Measurements from ENCODE around the gene STON1. TPM values are rescaled to one million over a fixed set of nuclear protein-coding genes. Genes with fewer than 3 reads are reported as not detected.
"Not testable (repeated sequence)": the region's sequence is repeated elsewhere in the genome, so short reads cannot be mapped to it uniquely, and the experiment has no call there.

STON1 gene
- total RNA-seq, 1 donor from 2014 or later: 1.8 TPM

- DNase-seq (ENCODE audit: low read depth in 2 of 2): no peak
Measured at GRCh38 chr2:48572816-48573215, 42.9 kb downstream of the STON1 start.

GRCh38 chr2:48574353-48575287, 44.7 kb downstream of the STON1 start:
- DNase-seq (ENCODE audit: low read depth in 2 of 2): no peak

GRCh38 chr2:48578313-48578712, 48.4 kb downstream of the STON1 start:
- no peak for DNase-seq (ENCODE audit: low read depth in 2 of 2)

- no peak for DNase-seq (ENCODE audit: low read depth in 2 of 2)
Measured at GRCh38 chr2:48583961-48584360, 54.0 kb downstream of the STON1 start.

- DNase-seq (ENCODE audit: low read depth in 2 of 2): no peak
Measured at GRCh38 chr2:48584551-48584950, 54.6 kb downstream of the STON1 start.

GRCh38 chr2:48586433-48586832, 56.5 kb downstream of the STON1 start:
- no peak for DNase-seq (ENCODE audit: low read depth in 2 of 2)

GRCh38 chr2:48587560-48587959, 57.6 kb downstream of the STON1 start:
- no peak for DNase-seq (ENCODE audit: low read depth in 2 of 2)

GRCh38 chr2:48587961-48588360, 58.0 kb downstream of the STON1 start:
- no peak for DNase-seq (ENCODE audit: low read depth in 2 of 2)

- DNase-seq (ENCODE audit: low read depth in 2 of 2): no peak
Measured at GRCh38 chr2:48588745-48589144, 58.8 kb downstream of the STON1 start.

- peak; percentile 26 to 60 for DNase-seq (ENCODE audit: low read depth in 2 of 2)
Measured at GRCh38 chr2:48589170-48589767, 59.3 kb downstream of the STON1 start.

GRCh38 chr2:48590017-48590416, 60.1 kb downstream of the STON1 start:
- DNase-seq (ENCODE audit: low read depth in 2 of 2): no peak

GRCh38 chr2:48592067-48592466, 62.1 kb downstream of the STON1 start:
- DNase-seq (ENCODE audit: low read depth in 2 of 2): no peak

- not testable (repeated sequence) for DNase-seq (ENCODE audit: low read depth in 2 of 2)
Measured at GRCh38 chr2:48596751-48597150, 66.8 kb downstream of the STON1 start.

GRCh38 chr2:48597492-48597891, 67.5 kb downstream of the STON1 start:
- DNase-seq (ENCODE audit: low read depth in 2 of 2): no peak

- DNase-seq (ENCODE audit: low read depth in 2 of 2): peak; percentile 4 to 41
Measured at GRCh38 chr2:48600204-48600813, 70.4 kb downstream of the STON1 start.

GRCh38 chr2:48600917-48601316, 71.0 kb downstream of the STON1 start:
- no peak for DNase-seq (ENCODE audit: low read depth in 2 of 2)

- peak in 1 of 2 donors; percentile 6 for DNase-seq (ENCODE audit: low read depth in 2 of 2)
Measured at GRCh38 chr2:48601349-48601748, 71.4 kb downstream of the STON1 start.

- DNase-seq (ENCODE audit: low read depth in 2 of 2): no peak
Measured at GRCh38 chr2:48605482-48606175, 75.7 kb downstream of the STON1 start.

GRCh38 chr2:48607307-48608014, 77.5 kb downstream of the STON1 start:
- DNase-seq (ENCODE audit: low read depth in 2 of 2): no peak

- no peak for DNase-seq (ENCODE audit: low read depth in 2 of 2)
Measured at GRCh38 chr2:48613211-48613610, 83.3 kb downstream of the STON1 start.

GRCh38 chr2:48614581-48614980, 84.6 kb downstream of the STON1 start:
- DNase-seq (ENCODE audit: low read depth in 2 of 2): not testable (repeated sequence)

All from dermis microvascular lymphatic vessel endothelial cell (primary cell).